ENCODE results near the gene PABPN1.

DNA sequence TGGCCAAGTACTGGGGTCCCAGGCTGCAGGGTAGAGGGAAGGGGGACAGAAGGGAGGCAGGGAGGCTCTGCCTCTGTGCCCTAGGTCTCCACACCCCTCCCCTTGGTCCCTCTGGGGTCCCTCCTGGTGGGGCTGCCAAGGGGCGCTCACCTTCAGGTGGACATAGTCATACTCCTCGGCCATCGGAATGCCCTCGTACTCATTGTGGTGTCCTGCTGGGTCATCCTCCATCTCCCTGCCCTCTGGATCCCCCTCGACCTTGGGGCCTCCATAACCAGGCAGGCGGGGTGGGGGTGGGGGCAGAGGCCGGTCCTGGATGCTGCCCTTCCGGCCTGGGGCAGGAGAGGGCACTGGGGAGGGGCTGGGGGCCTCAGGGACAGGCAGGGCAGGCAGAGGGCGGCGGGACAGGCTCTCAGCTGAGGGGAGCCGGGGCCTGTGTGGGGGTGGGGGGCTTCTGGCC, 37.9 kb downstream of the PABPN1 start:
- TF ChIP-seq, protein P1, sequence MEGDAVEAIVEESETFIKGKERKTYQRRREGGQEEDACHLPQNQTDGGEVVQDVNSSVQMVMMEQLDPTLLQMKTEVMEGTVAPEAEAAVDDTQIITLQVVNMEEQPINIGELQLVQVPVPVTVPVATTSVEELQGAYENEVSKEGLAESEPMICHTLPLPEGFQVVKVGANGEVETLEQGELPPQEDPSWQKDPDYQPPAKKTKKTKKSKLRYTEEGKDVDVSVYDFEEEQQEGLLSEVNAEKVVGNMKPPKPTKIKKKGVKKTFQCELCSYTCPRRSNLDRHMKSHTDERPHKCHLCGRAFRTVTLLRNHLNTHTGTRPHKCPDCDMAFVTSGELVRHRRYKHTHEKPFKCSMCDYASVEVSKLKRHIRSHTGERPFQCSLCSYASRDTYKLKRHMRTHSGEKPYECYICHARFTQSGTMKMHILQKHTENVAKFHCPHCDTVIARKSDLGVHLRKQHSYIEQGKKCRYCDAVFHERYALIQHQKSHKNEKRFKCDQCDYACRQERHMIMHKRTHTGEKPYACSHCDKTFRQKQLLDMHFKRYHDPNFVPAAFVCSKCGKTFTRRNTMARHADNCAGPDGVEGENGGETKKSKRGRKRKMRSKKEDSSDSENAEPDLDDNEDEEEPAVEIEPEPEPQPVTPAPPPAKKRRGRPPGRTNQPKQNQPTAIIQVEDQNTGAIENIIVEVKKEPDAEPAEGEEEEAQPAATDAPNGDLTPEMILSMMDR (IDR thresholded peaks at IDR 0.05 in 8 of 11, conservative IDR thresholded peaks at IDR 0.05 in 3 of 11), result no peak
- no peak for TF ChIP-seq POLR2A (IDR thresholded peaks at IDR 0.05)
